Activated B cell treated with CpG ODN at 0.5 μM for 24 hours (primary cell): Measurements from ENCODE around the gene SLC1A5. TPM values are rescaled to one million over a fixed set of nuclear protein-coding genes. Genes with fewer than 3 reads are reported as not detected.

Source experiments
- ATAC-seq: fragments of 200-7000 bp; cut with Tn5 transposase; one replicate; pipeline ENCODE4 v1.10.0; 2021; ENCODE audit warnings: low read depth, mild to moderate bottlenecking, moderate library complexity
- CTCF ChIA-PET: fragments of 350-600 bp; sonication (Branson Sonifier 250); formaldehyde crosslinking; loops from one replicate; lab custom pipeline; 2021; ENCODE audit warnings: antibody characterized with exemption; lab: Charles Lee
- POLR2A ChIA-PET: fragments of 350-600 bp; sonication (Branson Sonifier 250); formaldehyde crosslinking; loops from one replicate; lab custom pipeline; 2021; ENCODE audit warnings: antibody characterized with exemption; lab: Charles Lee
- DNase-seq: peaks from one replicate; pipeline ENCODE4 v3.0.0; 2022
- H3K27ac Mint-ChIP-seq: one replicate; pipeline ENCODE4 v1.8.0; 2020; ENCODE audit warnings: mixed read lengths
- H3K27me3 Mint-ChIP-seq: one replicate; pipeline ENCODE4 v1.8.0; 2021; ENCODE audit warnings: mixed read lengths
- H3K36me3 Mint-ChIP-seq: one replicate; pipeline ENCODE4 v1.8.0; 2021; ENCODE audit warnings: low read depth, mixed read lengths
- H3K4me1 Mint-ChIP-seq: one replicate; pipeline ENCODE4 v1.8.0; 2021; ENCODE audit warnings: mixed read lengths
- H3K4me3 Mint-ChIP-seq: one replicate; pipeline ENCODE4 v1.8.0; 2020; ENCODE audit warnings: mild to moderate bottlenecking, mixed read lengths
- H3K9me3 Mint-ChIP-seq: one replicate; pipeline ENCODE4 v1.8.0; 2020; ENCODE audit warnings: mixed read lengths
- intact Hi-C: fragments of 100-400 bp; cut with micrococcal nuclease; formaldehyde crosslinking; loops from one replicate; pipeline ENCODE4 v1.15.1; 2024
- total RNA-seq: library from RNA; stranded (reverse); gene quantifications from 2 replicates; pipeline ENCODE4 v1.2.3, GENCODE V29; 2022
- TF ChIP-seq, protein P1 (sequence below): fragments of 200-600 bp; IDR thresholded peaks from one replicate; pipeline ENCODE4 v1.8.0; 2022; ENCODE audit warnings: antibody characterized with exemption, mild to moderate bottlenecking

SLC1A5 gene
- total RNA-seq, 1 donor from 2014 or later: 77.9 TPM

DNA sequence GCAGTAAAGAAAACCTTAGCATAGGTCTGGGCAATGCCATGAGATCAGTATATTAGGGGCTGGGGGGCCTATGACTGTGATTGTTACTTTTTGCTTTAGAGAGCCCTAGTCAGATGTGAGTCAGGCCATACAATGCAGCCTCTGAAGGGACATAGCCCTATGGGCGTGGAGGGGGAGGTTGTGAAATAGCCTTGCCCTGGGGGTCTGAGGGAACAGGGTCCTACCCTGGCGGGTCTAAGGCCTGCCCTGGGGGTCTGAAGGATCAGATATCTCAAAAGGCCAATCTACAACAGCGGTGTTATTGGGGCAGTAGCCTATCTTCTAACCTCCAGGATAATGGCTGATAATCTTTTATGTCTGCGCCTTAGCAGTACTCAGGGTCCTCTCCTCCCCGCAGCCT lies 13.8 kb upstream of the SLC1A5 start:
- H3K27me3 Mint-ChIP-seq: no peaks in the 10 kb centered on the region
- ChIA-PET POLR2A (no interaction called here), CTCF (no interaction called here)
- no peaks in the 10 kb centered on the region for H3K9me3 Mint-ChIP-seq
- H3K4me3 Mint-ChIP-seq: no peak overlapping the region
- DNase-seq (no peak), ATAC-seq (no peak)
- no peaks in the 10 kb centered on the region for H3K36me3 Mint-ChIP-seq
- H3K4me1 Mint-ChIP-seq: no peaks in the 10 kb centered on the region
- TF ChIP-seq, protein P1, sequence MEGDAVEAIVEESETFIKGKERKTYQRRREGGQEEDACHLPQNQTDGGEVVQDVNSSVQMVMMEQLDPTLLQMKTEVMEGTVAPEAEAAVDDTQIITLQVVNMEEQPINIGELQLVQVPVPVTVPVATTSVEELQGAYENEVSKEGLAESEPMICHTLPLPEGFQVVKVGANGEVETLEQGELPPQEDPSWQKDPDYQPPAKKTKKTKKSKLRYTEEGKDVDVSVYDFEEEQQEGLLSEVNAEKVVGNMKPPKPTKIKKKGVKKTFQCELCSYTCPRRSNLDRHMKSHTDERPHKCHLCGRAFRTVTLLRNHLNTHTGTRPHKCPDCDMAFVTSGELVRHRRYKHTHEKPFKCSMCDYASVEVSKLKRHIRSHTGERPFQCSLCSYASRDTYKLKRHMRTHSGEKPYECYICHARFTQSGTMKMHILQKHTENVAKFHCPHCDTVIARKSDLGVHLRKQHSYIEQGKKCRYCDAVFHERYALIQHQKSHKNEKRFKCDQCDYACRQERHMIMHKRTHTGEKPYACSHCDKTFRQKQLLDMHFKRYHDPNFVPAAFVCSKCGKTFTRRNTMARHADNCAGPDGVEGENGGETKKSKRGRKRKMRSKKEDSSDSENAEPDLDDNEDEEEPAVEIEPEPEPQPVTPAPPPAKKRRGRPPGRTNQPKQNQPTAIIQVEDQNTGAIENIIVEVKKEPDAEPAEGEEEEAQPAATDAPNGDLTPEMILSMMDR: no peak
- H3K27ac Mint-ChIP-seq: no peak overlapping the region
- intact Hi-C loops: no loop called here

DNA sequence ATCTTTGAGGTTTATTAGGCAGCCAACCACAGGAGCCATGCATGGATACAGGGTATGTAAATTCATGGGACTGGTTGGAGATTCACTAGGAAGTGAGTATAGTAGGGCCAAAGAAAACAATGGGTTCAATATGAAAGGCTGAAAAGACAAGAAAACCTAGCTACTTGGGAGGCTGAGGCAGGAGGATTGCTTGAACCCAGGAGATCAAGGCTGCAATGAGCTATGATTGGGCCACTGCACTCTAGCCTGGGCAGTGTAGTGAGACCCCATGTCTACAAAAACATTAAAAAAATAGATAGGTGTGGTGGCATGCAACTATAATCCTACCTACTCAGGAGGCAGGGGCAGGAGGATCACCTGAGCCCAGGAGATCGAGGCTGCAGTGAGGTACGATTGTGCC lies 10.3 kb upstream of the SLC1A5 start:
- H3K27me3 Mint-ChIP-seq: no peaks in the 10 kb centered on the region
- H3K4me1 Mint-ChIP-seq: no peaks in the 10 kb centered on the region
- TF ChIP-seq, protein P1: no peak
- intact Hi-C loops: no loop called here
- H3K27ac Mint-ChIP-seq: no peak overlapping the region
- ChIA-PET CTCF (no interaction called here), POLR2A (no interaction called here)
- H3K36me3 Mint-ChIP-seq: no peaks in the 10 kb centered on the region
- no peak overlapping the region for H3K4me3 Mint-ChIP-seq
- ATAC-seq (no peak), DNase-seq (no peak)
- H3K9me3 Mint-ChIP-seq: no peaks in the 10 kb centered on the region

DNA sequence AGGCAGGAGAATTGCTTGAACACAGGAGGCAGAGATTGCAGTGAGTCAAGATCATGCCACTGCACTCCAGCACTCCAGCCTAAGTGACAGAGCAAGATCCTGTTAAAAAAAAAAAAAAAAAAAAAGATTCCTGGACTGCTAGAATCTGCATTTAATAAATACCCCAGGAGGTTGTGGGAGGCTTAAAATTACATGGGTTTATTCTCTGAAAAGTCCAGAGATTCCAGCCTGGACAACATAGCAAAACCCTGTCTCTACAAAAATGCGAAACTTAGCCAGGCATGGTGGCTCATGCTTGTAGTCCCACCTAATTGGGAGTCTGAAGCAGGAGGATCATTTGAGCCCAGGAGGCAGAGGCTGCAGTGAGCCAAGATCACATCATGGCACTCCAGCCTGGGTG lies 9.5 kb upstream of the SLC1A5 start:
- no peak for DNase-seq
- Mint-ChIP-seq H3K27me3 (no peaks in the 10 kb centered on the region), H3K27ac (no peak overlapping the region), H3K4me3 (no peak overlapping the region), H3K36me3 (no peaks in the 10 kb centered on the region), H3K4me1 (no peaks in the 10 kb centered on the region), H3K9me3 (no peaks in the 10 kb centered on the region)
- ChIA-PET POLR2A (interaction anchor here (0.7 kb wide), 1 partner anchor 9 kb away, joined by 8 read pairs; the partner anchor contains the start of gene SLC1A5), CTCF (interaction anchor here (1.0 kb wide), 1 partner anchor 11 kb away, joined by 3 read pairs; no protein-coding TSS in a partner anchor)
- ATAC-seq: no peak
- intact Hi-C loops: no loop called here
- TF ChIP-seq, protein P1: no peak

DNA sequence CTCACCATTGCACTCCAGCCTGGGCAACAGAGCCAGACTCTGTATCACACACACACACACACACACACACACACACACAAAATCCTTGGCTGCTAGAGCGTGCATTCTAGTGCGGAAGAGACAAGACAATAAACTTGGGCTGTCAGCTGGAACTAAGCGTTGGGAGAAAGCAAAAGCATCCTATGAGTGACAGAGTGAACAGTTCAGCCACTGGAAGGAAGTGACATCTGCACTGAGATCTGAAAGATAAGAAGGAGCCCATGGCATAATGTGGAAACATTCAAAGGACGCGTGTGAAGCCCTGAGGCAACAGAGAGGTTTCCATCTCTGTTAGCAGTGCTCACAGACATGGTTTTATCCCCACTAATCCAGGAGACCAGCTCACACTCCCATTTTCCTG lies 3.5 kb upstream of the SLC1A5 start:
- DNase-seq: no peak
- ChIA-PET CTCF (interaction anchor here (0.7 kb wide), 1 partner anchor 27 kb away, joined by 3 read pairs; no protein-coding TSS in a partner anchor), POLR2A (interaction anchor here (0.6 to 0.9 kb wide), 2 partner anchors 29 to 192 kb away, joined by 3 read pairs; no protein-coding TSS in a partner anchor)
- H3K27ac Mint-ChIP-seq: no peak overlapping the region
- intact Hi-C loops: no loop called here
- TF ChIP-seq, protein P1: no peak
- no peak for ATAC-seq
- no peaks in the 10 kb centered on the region for H3K27me3 Mint-ChIP-seq
- peaks cover 14% of the 10 kb centered on the region for H3K4me1 Mint-ChIP-seq
- peaks cover 6% of the 10 kb centered on the region for H3K36me3 Mint-ChIP-seq
- no peak overlapping the region for H3K4me3 Mint-ChIP-seq
- H3K9me3 Mint-ChIP-seq: no peaks in the 10 kb centered on the region

DNA sequence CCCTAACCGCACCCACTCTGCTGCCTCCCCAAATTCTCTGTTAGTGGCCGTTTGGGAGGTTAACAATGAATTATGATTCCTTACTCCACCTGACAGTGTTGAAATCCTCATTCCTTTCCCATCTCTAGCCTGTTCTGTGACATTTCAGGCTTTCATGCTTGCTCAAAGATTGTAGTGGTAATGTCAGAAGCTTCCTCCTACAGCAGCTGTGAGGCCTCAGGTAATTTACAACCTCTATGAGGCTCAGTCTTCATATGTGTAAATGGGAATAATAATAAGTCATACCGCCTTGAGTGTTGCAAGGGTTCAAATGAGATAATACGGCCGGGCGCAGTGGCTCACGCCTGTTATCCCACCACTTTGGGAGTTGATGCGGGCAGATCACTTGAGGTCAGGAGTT lies 977 bp upstream of the SLC1A5 start:
- TF ChIP-seq, protein P1: no peak
- Mint-ChIP-seq H3K4me1 (peaks cover 38% of the 10 kb centered on the region), H3K9me3 (no peaks in the 10 kb centered on the region), H3K36me3 (peaks cover 18% of the 10 kb centered on the region), H3K4me3 (no peak overlapping the region), H3K27me3 (no peaks in the 10 kb centered on the region), H3K27ac (no peak overlapping the region)
- POLR2A ChIA-PET: interaction anchor here (0.7 to 5.8 kb wide), 11 partner anchors 8 to 307 kb away, joined by 3 to 242 read pairs (median 6); partner anchors contain the start of genes AP2S1, CALM3 and DACT3
- intact Hi-C loops: loop anchor here (5.0 to 10.0 kb wide), 3 partner anchors 42 to 435 kb away; partner anchors contain the start of genes FKRP, STRN4 and ZC3H4
- ATAC-seq: no peak
- no peak for DNase-seq
- CTCF ChIA-PET: interaction anchor here (0.8 kb wide), 1 partner anchor 84 kb away, joined by 3 read pairs; no protein-coding TSS in a partner anchor
